Uterus (tissue), 4 donors: ENCODE results near the gene CADM2. TPM values are rescaled to one million over a fixed set of nuclear protein-coding genes. Genes with fewer than 3 reads are reported as not detected.

Experiments used
- DNase-seq, 2 donors: peaks; one replicate each; pipeline ENCODE4 v3.0.0-alpha.2; 2019 to 2020
- H3K27ac ChIP-seq, 2 donors: fragments of 200-600 bp; sonication (generic); 1 replicate in 1 of 2; 2 replicates in 1 of 2; pipeline ENCODE4 v1.5.1; 2016 to 2018
- H3K27me3 ChIP-seq, 2 donors: fragments of 200-600 bp; sonication (generic); one replicate each; pipeline ENCODE4 v1.5.1; 2018 to 2019; ENCODE audit warnings: control low read depth in 1 of 2
- H3K36me3 ChIP-seq, 2 donors: fragments of 200-600 bp; sonication (generic); one replicate each; pipeline ENCODE4 v1.5.1; 2019; ENCODE audit warnings: control low read depth in 1 of 2
- H3K4me1 ChIP-seq, 2 donors: fragments of 200-600 bp; sonication (generic); one replicate each; pipeline ENCODE4 v1.5.1; 2018 to 2019; ENCODE audit warnings: control low read depth in 1 of 2
- H3K4me3 ChIP-seq, 2 donors: fragments of 200-600 bp; sonication (generic); 1 replicate in 1 of 2; 2 replicates in 1 of 2; pipeline ENCODE4 v1.5.1; 2018 to 2019; ENCODE audit warnings: mild to moderate bottlenecking in 1 of 2
- H3K9me3 ChIP-seq, 2 donors: fragments of 200-600 bp; sonication (generic); one replicate each; pipeline ENCODE4 v1.5.1; 2019; ENCODE audit warnings: control low read depth in 1 of 2
- POLR2A ChIP-seq, 2 donors: fragments of 450-650 bp; IDR thresholded peaks; one replicate each; pipeline ENCODE4 v1.6.1; 2016; ENCODE audit warnings: antibody characterized with exemption in 2 of 2, mild to moderate bottlenecking in 1 of 2, moderate library complexity in 1 of 2
- intact Hi-C: fragments of 100-400 bp; cut with DNase I; formaldehyde crosslinking; loops from one replicate; pipeline ENCODE4 v1.15.1; 2023; ENCODE audit warnings: low total_unique reads
- total RNA-seq, 4 donors: library from RNA; depleted of rRNA in 3 of 4; stranded (reverse); fragments of >200 nt in 3 of 4; gene quantifications; one replicate each; pipeline versions ENCODE4 v1.1.0 to v1.2.4, GENCODE V29; 2014 to 2023
- TF ChIP-seq, protein P1 (sequence below), 4 experiments: fragments of 200-600 bp in 2 of 4; fragments of 450-650 bp in 2 of 4; sonication (generic) in 2 of 4; IDR thresholded peaks; one replicate each; pipeline ENCODE4 v1.5.1; 2016 to 2019; ENCODE audit warnings: antibody characterized with exemption in 4 of 4, mild to moderate bottlenecking in 2 of 4, moderate library complexity in 1 of 4
- donor health status: DM: yes; HTN: yes; CAD: no.

CADM2 gene
- total RNA-seq, 4 donors from 2014 or later = 0.29 to 6.6 (median 0.85) TPM; not detected in 1

DNA sequence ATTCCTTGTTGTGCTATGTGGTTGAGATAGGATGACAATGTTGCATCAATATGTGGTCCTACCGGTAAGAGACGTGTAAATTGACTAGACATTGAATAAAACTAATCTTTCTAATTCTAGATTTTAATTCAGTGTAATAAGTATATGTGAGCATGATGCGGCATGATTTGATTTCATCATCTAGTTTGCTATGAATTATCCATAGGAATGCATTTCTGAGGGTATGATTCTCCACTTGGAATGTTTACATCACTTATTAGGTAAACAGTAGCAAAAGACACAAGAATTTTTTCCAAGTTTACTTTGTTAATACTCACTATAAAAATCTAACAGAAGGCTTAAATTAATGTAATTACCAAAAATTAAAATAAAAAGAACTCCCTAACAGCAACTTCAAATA lies 353.5 kb downstream of the CADM2 start:
- no peaks in the 10 kb centered on the region for H3K27me3 ChIP-seq
- intact Hi-C loops = no loop called here
- no peak overlapping the region for H3K4me3 ChIP-seq
- H3K27ac ChIP-seq = no peak overlapping the region
- H3K36me3 ChIP-seq = no peaks in the 10 kb centered on the region
- DNase-seq = no peak
- H3K9me3 ChIP-seq = no peaks in the 10 kb centered on the region
- no peaks in the 10 kb centered on the region for H3K4me1 ChIP-seq
- TF ChIP-seq, protein P1, sequence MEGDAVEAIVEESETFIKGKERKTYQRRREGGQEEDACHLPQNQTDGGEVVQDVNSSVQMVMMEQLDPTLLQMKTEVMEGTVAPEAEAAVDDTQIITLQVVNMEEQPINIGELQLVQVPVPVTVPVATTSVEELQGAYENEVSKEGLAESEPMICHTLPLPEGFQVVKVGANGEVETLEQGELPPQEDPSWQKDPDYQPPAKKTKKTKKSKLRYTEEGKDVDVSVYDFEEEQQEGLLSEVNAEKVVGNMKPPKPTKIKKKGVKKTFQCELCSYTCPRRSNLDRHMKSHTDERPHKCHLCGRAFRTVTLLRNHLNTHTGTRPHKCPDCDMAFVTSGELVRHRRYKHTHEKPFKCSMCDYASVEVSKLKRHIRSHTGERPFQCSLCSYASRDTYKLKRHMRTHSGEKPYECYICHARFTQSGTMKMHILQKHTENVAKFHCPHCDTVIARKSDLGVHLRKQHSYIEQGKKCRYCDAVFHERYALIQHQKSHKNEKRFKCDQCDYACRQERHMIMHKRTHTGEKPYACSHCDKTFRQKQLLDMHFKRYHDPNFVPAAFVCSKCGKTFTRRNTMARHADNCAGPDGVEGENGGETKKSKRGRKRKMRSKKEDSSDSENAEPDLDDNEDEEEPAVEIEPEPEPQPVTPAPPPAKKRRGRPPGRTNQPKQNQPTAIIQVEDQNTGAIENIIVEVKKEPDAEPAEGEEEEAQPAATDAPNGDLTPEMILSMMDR (IDR thresholded peaks at IDR 0.05) = no peak
- no peak for TF ChIP-seq POLR2A (IDR thresholded peaks at IDR 0.05)

DNA sequence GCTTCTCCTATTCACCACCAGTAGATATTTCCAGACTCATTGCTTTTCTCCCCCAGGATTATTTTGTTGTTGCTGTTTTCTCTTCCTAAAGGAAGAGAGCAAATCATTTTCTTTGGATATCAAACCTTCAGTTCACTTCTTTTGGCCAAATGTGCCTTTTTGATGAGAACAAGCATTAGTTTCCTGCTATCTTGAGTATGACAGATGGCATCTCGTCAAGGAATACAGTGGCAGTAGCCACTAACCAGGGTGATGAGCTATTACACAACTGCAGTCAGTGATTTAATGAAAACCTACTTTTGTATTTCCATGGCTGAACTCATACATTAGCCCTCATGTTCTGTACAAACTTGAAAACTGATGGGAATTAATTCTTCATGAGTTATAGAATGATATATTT lies 354.6 kb downstream of the CADM2 start:
- no peak overlapping the region for H3K4me3 ChIP-seq
- H3K4me1 ChIP-seq = no peaks in the 10 kb centered on the region
- no peaks in the 10 kb centered on the region for H3K9me3 ChIP-seq
- no peak overlapping the region for H3K27ac ChIP-seq
- intact Hi-C loops = no loop called here
- TF ChIP-seq, protein P1 (IDR thresholded peaks at IDR 0.05) = no peak
- no peak for TF ChIP-seq POLR2A (IDR thresholded peaks at IDR 0.05)
- DNase-seq = no peak
- H3K36me3 ChIP-seq = no peaks in the 10 kb centered on the region
- H3K27me3 ChIP-seq = no peaks in the 10 kb centered on the region

DNA sequence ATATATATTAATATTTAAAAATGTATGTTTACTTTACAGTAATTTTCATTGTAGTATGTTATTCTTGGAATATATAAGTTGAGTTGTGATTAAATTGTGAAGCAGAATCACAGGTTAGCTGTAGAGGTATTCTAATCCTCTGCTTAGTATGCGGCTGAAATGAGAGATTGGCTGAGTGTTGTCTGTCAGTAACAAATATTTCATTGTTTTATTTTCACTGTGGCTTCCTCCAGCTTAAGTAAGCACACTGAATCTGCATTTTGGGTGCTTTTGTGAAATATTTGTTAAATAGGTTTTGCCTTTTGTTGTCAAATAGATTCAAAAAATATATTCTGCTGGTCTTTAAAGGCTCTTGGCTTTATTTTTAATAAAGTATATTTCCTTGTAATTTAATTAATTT lies 357.5 kb downstream of the CADM2 start:
- H3K36me3 ChIP-seq = no peaks in the 10 kb centered on the region
- H3K4me1 ChIP-seq = no peaks in the 10 kb centered on the region
- DNase-seq = no peak
- no peak overlapping the region for H3K4me3 ChIP-seq
- no peaks in the 10 kb centered on the region for H3K9me3 ChIP-seq
- TF ChIP-seq, protein P1 (IDR thresholded peaks at IDR 0.05) = no peak
- TF ChIP-seq POLR2A (IDR thresholded peaks at IDR 0.05) = no peak
- H3K27me3 ChIP-seq = no peaks in the 10 kb centered on the region
- intact Hi-C loops = no loop called here
- no peak overlapping the region for H3K27ac ChIP-seq

DNA sequence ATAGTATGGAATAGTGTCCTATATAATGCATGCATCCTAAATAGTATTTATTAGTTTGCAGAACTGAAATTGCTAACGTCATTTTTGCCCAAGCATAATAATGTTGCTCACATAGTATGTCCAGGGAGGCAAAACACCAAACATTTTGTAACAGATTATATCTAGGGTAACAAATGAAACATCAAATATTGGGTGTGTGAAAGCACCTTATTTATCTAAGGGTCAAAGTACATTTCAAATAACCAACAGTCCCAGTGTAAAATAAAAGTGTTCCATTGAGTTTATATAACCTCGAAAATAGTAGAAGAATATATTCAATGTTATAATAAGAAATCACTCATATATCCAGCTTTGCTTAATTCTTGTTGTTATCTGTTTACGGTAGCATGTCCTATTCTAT lies 363.1 kb downstream of the CADM2 start:
- Histone ChIP-seq H3K4me3 (no peak overlapping the region), H3K27me3 (no peaks in the 10 kb centered on the region), H3K36me3 (no peaks in the 10 kb centered on the region), H3K27ac (no peak overlapping the region), H3K9me3 (no peaks in the 10 kb centered on the region), H3K4me1 (no peaks in the 10 kb centered on the region)
- TF ChIP-seq POLR2A (IDR thresholded peaks at IDR 0.05) = no peak
- TF ChIP-seq, protein P1 (IDR thresholded peaks at IDR 0.05) = no peak
- no peak for DNase-seq
- intact Hi-C loops = no loop called here

GRCh38 chr3:85330071-85330470 lies 371.3 kb downstream of the CADM2 start:
- DNase-seq = no peak
- TF ChIP-seq, protein P1 (IDR thresholded peaks at IDR 0.05) = no peak
- TF ChIP-seq POLR2A (IDR thresholded peaks at IDR 0.05) = no peak
- intact Hi-C loops = no loop called here
- no peaks in the 10 kb centered on the region for H3K36me3 ChIP-seq
- no peak overlapping the region for H3K27ac ChIP-seq
- no peaks in the 10 kb centered on the region for H3K4me1 ChIP-seq
- no peak overlapping the region for H3K4me3 ChIP-seq
- H3K9me3 ChIP-seq = no peaks in the 10 kb centered on the region
- H3K27me3 ChIP-seq = no peaks in the 10 kb centered on the region
